ENCODE measurements around the gene PARS2. TPM values are rescaled to one million over a fixed set of nuclear protein-coding genes. Genes with fewer than 3 reads are reported as not detected.

PARS2 gene
- total and polyA plus RNA-seq, 3 experiments from 2014 or later: 3.2 to 8.2 (median 7.9) TPM

GRCh38 chr1:54804471-54805132 is 40.3 kb upstream of the PARS2 start:
- H3K27me3 Mint-ChIP-seq: no peaks in the 10 kb centered on the region
- peaks cover 0 to 5% (median 0%) of the 10 kb centered on the region in 3 donors for H3K36me3 Mint-ChIP-seq
- ChIA-PET POLR2A (no interaction called here), CTCF (no interaction called here)
- H3K27ac ChIP-seq (ENCODE audit: low read depth, low read length): no peak overlapping the region
- H3K4me3 ChIP-seq (ENCODE audit: low read length): no peak overlapping the region
- no peaks in the 10 kb centered on the region for H3K36me3 ChIP-seq (ENCODE audit: insufficient read depth, low read length)
- no peaks in the 10 kb centered on the region for H3K9me3 ChIP-seq (ENCODE audit: low read length)
- H3K4me1 Mint-ChIP-seq: peaks cover 55 to 59% (median 57%) of the 10 kb centered on the region in 3 donors
- H3K9me3 Mint-ChIP-seq: no peaks in the 10 kb centered on the region
- peak overlapping the region in 7 of 8 donors; percentile 7 to 89 (median 78) for H3K27ac Mint-ChIP-seq
- no peak for DNase-seq
- peaks cover 41% of the 10 kb centered on the region for H3K4me1 ChIP-seq (ENCODE audit: insufficient read depth, low read length)
- no peaks in the 10 kb centered on the region for H3K27me3 ChIP-seq (ENCODE audit: insufficient read depth, low read length, poor library complexity, severe bottlenecking)
- peak overlapping the region in 5 of 7 donors; percentile 29 to 58 (median 46) for H3K4me3 Mint-ChIP-seq

- H3K4me1 ChIP-seq (ENCODE audit: insufficient read depth, low read length): peaks cover 48% of the 10 kb centered on the region
Observed at GRCh38 chr1:54803761-54804470, 39.6 kb upstream of the PARS2 start.

GRCh38 chr1:54800899-54801759 is 36.8 kb upstream of the PARS2 start, which contains the start of gene TTC22:
TTC22 (minus strand) TSS chr1:54801323; CDS start chr1:54801163, 160 bp downstream.
- Histone ChIP-seq H3K27me3 (ENCODE audit: insufficient read depth, low read length, poor library complexity, severe bottlenecking) (no peaks in the 10 kb centered on the region), H3K4me1 (ENCODE audit: insufficient read depth, low read length) (peaks cover 49% of the 10 kb centered on the region), H3K4me3 (ENCODE audit: low read length) (peak within 1 kb of the TSS; percentile 93), H3K27ac (ENCODE audit: low read depth, low read length) (peak within 1 kb of the TSS; percentile 78), H3K9me3 (ENCODE audit: low read length) (no peaks in the 10 kb centered on the region), H3K36me3 (ENCODE audit: insufficient read depth, low read length) (no peaks in the 10 kb centered on the region)
- CTCF ChIA-PET: interaction anchor here (0.7 to 3.8 kb wide), 26 partner anchors 8 to 855 kb away, joined by 3 to 30 read pairs (median 5); partner anchors contain the start of genes IFT25, LRRC42 and TTC4
- peaks cover 0 to 17% (median 0%) of the 10 kb centered on the region in 3 donors for H3K36me3 Mint-ChIP-seq
- H3K9me3 Mint-ChIP-seq: no peaks in the 10 kb centered on the region
- peak within 1 kb of the TSS; percentile 94 to 99 (median 97) for H3K4me3 Mint-ChIP-seq
- peaks cover 0 to 1% of the 10 kb centered on the region in 2 donors for H3K27me3 Mint-ChIP-seq
- DNase-seq: peak; percentile 54 to 81 (median 62)
- H3K27ac Mint-ChIP-seq: peak within 1 kb of the TSS; percentile 90 to 98 (median 96)
- peaks cover 65 to 73% (median 71%) of the 10 kb centered on the region in 3 donors for H3K4me1 Mint-ChIP-seq
- POLR2A ChIA-PET: interaction anchor here (0.5 to 1.2 kb wide), 5 partner anchors 9 to 856 kb away, joined by 3 to 5 read pairs (median 3); partner anchors contain the start of genes DHCR24, IFT25 and TTC4

More at GRCh38 chr1:54803761-54804470, 39.6 kb upstream of the PARS2 start:
- Mint-ChIP-seq H3K27me3 (no peaks in the 10 kb centered on the region), H3K9me3 (no peaks in the 10 kb centered on the region), H3K4me3 (peak overlapping the region in 5 of 7 donors; percentile 29 to 58 (median 46)), H3K36me3 (peaks cover 0 to 5% (median 0%) of the 10 kb centered on the region in 3 donors), H3K27ac (peak overlapping the region in 7 of 8 donors; percentile 7 to 89 (median 79)), H3K4me1 (peaks cover 62 to 66% (median 64%) of the 10 kb centered on the region in 3 donors)
- H3K4me3 ChIP-seq (ENCODE audit: low read length): no peak overlapping the region
- H3K27ac ChIP-seq (ENCODE audit: low read depth, low read length): no peak overlapping the region
- H3K9me3 ChIP-seq (ENCODE audit: low read length): no peaks in the 10 kb centered on the region
- DNase-seq: no peak
- POLR2A ChIA-PET: interaction anchor here (0.5 kb wide), 1 partner anchor 858 kb away, joined by 3 read pairs; the partner anchor contains the start of gene LRRC42
- no peaks in the 10 kb centered on the region for H3K36me3 ChIP-seq (ENCODE audit: insufficient read depth, low read length)
- H3K27me3 ChIP-seq (ENCODE audit: insufficient read depth, low read length, poor library complexity, severe bottlenecking): no peaks in the 10 kb centered on the region
- CTCF ChIA-PET: interaction anchor here (1.4 kb wide), 1 partner anchor 305 kb away, joined by 4 read pairs; no protein-coding TSS in a partner anchor

GRCh38 chr1:54800041-54800898 is 35.9 kb upstream of the PARS2 start:
- Histone ChIP-seq H3K9me3 (ENCODE audit: low read length) (no peaks in the 10 kb centered on the region), H3K36me3 (ENCODE audit: insufficient read depth, low read length) (no peaks in the 10 kb centered on the region), H3K27ac (ENCODE audit: low read depth, low read length) (peak overlapping the region; percentile 78), H3K4me1 (ENCODE audit: insufficient read depth, low read length) (peaks cover 49% of the 10 kb centered on the region), H3K4me3 (ENCODE audit: low read length) (peak overlapping the region; percentile 93), H3K27me3 (ENCODE audit: insufficient read depth, low read length, poor library complexity, severe bottlenecking) (no peaks in the 10 kb centered on the region)
- ChIA-PET POLR2A (interaction anchor here (0.8 to 1.1 kb wide), 4 partner anchors 35 to 855 kb away, joined by 3 to 5 read pairs (median 4); partner anchors contain the start of genes IFT25 and TTC4), CTCF (interaction anchor here (0.9 to 3.8 kb wide), 19 partner anchors 10 to 745 kb away, joined by 3 to 30 read pairs (median 6); partner anchors contain the start of gene TTC4)
- no peaks in the 10 kb centered on the region for H3K9me3 Mint-ChIP-seq
- peaks cover 68 to 82% (median 77%) of the 10 kb centered on the region in 3 donors for H3K4me1 Mint-ChIP-seq
- peaks cover 0 to 1% of the 10 kb centered on the region in 2 donors for H3K27me3 Mint-ChIP-seq
- H3K27ac Mint-ChIP-seq: peak overlapping the region; percentile 90 to 98 (median 94)
- peak overlapping the region; percentile 94 to 99 (median 97) for H3K4me3 Mint-ChIP-seq
- peaks cover 0 to 26% (median 0%) of the 10 kb centered on the region in 3 donors for H3K36me3 Mint-ChIP-seq
- no peak for DNase-seq

GRCh38 chr1:54798769-54799641 is 34.7 kb upstream of the PARS2 start:
- H3K27ac ChIP-seq (ENCODE audit: low read depth, low read length): peak overlapping the region; percentile 41
- no peaks in the 10 kb centered on the region for H3K9me3 ChIP-seq (ENCODE audit: low read length)
- H3K36me3 Mint-ChIP-seq: peaks cover 0 to 38% (median 4%) of the 10 kb centered on the region in 3 donors
- POLR2A ChIA-PET: interaction anchor here (0.6 to 0.8 kb wide), 2 partner anchors 34 to 478 kb away, joined by 4 read pairs; no protein-coding TSS in a partner anchor
- peaks cover 39% of the 10 kb centered on the region for H3K4me1 ChIP-seq (ENCODE audit: insufficient read depth, low read length)
- peaks cover 66 to 80% (median 72%) of the 10 kb centered on the region in 3 donors for H3K4me1 Mint-ChIP-seq
- peak overlapping the region; percentile 93 for H3K4me3 ChIP-seq (ENCODE audit: low read length)
- no peaks in the 10 kb centered on the region for H3K9me3 Mint-ChIP-seq
- peaks cover 0 to 1% of the 10 kb centered on the region in 2 donors for H3K27me3 Mint-ChIP-seq
- CTCF ChIA-PET: interaction anchor here (1.0 to 3.8 kb wide), 3 partner anchors 9 to 126 kb away, joined by 4 to 30 read pairs (median 22); no protein-coding TSS in a partner anchor
- no peaks in the 10 kb centered on the region for H3K27me3 ChIP-seq (ENCODE audit: insufficient read depth, low read length, poor library complexity, severe bottlenecking)
- peak overlapping the region; percentile 76 to 97 (median 92) for H3K27ac Mint-ChIP-seq
- peak overlapping the region; percentile 87 to 98 (median 93) for H3K4me3 Mint-ChIP-seq
- H3K36me3 ChIP-seq (ENCODE audit: insufficient read depth, low read length): no peaks in the 10 kb centered on the region
- DNase-seq: peak in 1 of 5 donors; percentile 8

- Histone ChIP-seq H3K36me3 (ENCODE audit: insufficient read depth, low read length) (no peaks in the 10 kb centered on the region), H3K4me3 (ENCODE audit: low read length) (no peak overlapping the region), H3K4me1 (ENCODE audit: insufficient read depth, low read length) (peaks cover 35% of the 10 kb centered on the region), H3K27me3 (ENCODE audit: insufficient read depth, low read length, poor library complexity, severe bottlenecking) (no peaks in the 10 kb centered on the region), H3K27ac (ENCODE audit: low read depth, low read length) (no peak overlapping the region), H3K9me3 (ENCODE audit: low read length) (no peaks in the 10 kb centered on the region)
- H3K4me1 Mint-ChIP-seq: peaks cover 61 to 77% (median 66%) of the 10 kb centered on the region in 3 donors
- H3K27me3 Mint-ChIP-seq: peaks cover 0 to 1% of the 10 kb centered on the region in 2 donors
- peak overlapping the region; percentile 51 to 94 (median 90) for H3K27ac Mint-ChIP-seq
- no peaks in the 10 kb centered on the region for H3K9me3 Mint-ChIP-seq
- H3K4me3 Mint-ChIP-seq: peak overlapping the region in 5 of 7 donors; percentile 93 to 98 (median 97)
- POLR2A ChIA-PET: interaction anchor here (0.6 kb wide), 1 partner anchor 477 kb away, joined by 4 read pairs; no protein-coding TSS in a partner anchor
- no peak for DNase-seq
- H3K36me3 Mint-ChIP-seq: peaks cover 0 to 45% (median 11%) of the 10 kb centered on the region in 3 donors
- CTCF ChIA-PET: interaction anchor here (3.8 kb wide), 1 partner anchor 8 kb away, joined by 30 read pairs; no protein-coding TSS in a partner anchor
Observed at GRCh38 chr1:54798206-54798605, 33.9 kb upstream of the PARS2 start.
